K562 (cell line): Measurements from ENCODE around the gene MYMX. TPM values are rescaled to one million over a fixed set of nuclear protein-coding genes. Genes with fewer than 3 reads are reported as not detected.

Source experiments
- CHAMP1 ChIP-seq: fragments of 450-650 bp; IDR thresholded peaks from 2 replicates; pipeline ENCODE4 v1.6.1; 2016; ENCODE audit warnings: mild to moderate bottlenecking
- CHD4 ChIP-seq: fragments of 200-600 bp; sonication (generic); IDR thresholded peaks from 3 replicates; pipeline ENCODE4 v1.6.1; 2012; ENCODE audit warnings: low read depth, mild to moderate bottlenecking, mixed read lengths, low read length, inconsistent platforms; ENCODE audit not compliant: insufficient read depth, insufficient replicate concordance, poor library complexity, severe bottlenecking
- COPS2 ChIP-seq: fragments of 450-650 bp; conservative IDR thresholded peaks from 2 replicates; pipeline ENCODE4 v1.6.1; 2016; ENCODE audit warnings: mild to moderate bottlenecking, moderate library complexity
- GABPB1 ChIP-seq: sonication (generic); formaldehyde crosslinking; IDR thresholded peaks from 2 replicates; pipeline ENCODE4 v1.8.0; 2022; ENCODE audit warnings: mild to moderate bottlenecking, missing genetic modification reagents
- HDAC6 ChIP-seq: IDR thresholded peaks from 2 replicates; pipeline ENCODE4 v1.6.1; 2012; ENCODE audit warnings: low read depth, mild to moderate bottlenecking, control low read depth, inconsistent platforms, low read length, moderate library complexity
- HDAC8 ChIP-seq: fragments of 450-650 bp; IDR thresholded peaks from 2 replicates; pipeline ENCODE4 v1.6.1; 2016; ENCODE audit warnings: mild to moderate bottlenecking, missing genetic modification characterization, moderate library complexity, missing compliant biosample characterization
- HINFP ChIP-seq: fragments of 450-650 bp; conservative IDR thresholded peaks from 2 replicates; pipeline ENCODE4 v1.6.1; 2016; ENCODE audit warnings: missing genetic modification characterization, low read depth, mild to moderate bottlenecking, control low read depth, missing compliant biosample characterization
- ID3 ChIP-seq, 2 experiments: fragments of 250-450 bp in 1 of 2; fragments of 450-650 bp in 1 of 2; sonication (Bioruptor Pico) in 1 of 2; IDR thresholded peaks; 2 replicates each; pipeline versions ENCODE4 v1.6.1 to v1.8.0; 2016 to 2021; ENCODE audit warnings: mild to moderate bottlenecking in 2 of 2, moderate library complexity in 2 of 2, missing compliant biosample characterization in 1 of 2, missing genetic modification characterization in 1 of 2
- IFI16 ChIP-seq: fragments of 250-450 bp; sonication (Bioruptor Pico); IDR thresholded peaks from 2 replicates; pipeline ENCODE4 v2.1.2; 2022; ENCODE audit warnings: mild to moderate bottlenecking, inconsistent platforms
- MEF2A ChIP-seq: IDR thresholded peaks from 2 replicates; pipeline ENCODE4 v1.6.1; 2011; ENCODE audit warnings: low read depth, mild to moderate bottlenecking, low read length, moderate library complexity; ENCODE audit not compliant: control insufficient read depth
- NR1H2 ChIP-seq: sonication (generic); formaldehyde crosslinking; IDR thresholded peaks from 2 replicates; pipeline ENCODE4 v1.4.0; 2020; ENCODE audit warnings: mild to moderate bottlenecking, missing genetic modification reagents
- TBL1XR1 ChIP-seq, 2 experiments: IDR thresholded peaks; 2 replicates each; pipeline ENCODE4 v1.6.1; 2012; ENCODE audit warnings: improper control_type of control experiment in 2 of 2, low read length in 2 of 2, mild to moderate bottlenecking in 1 of 2
- UBTF ChIP-seq, 2 experiments: IDR thresholded peaks; 2 replicates each; pipeline ENCODE4 v1.6.1; 2012; ENCODE audit warnings: improper control_type of control experiment in 2 of 2, low read depth in 2 of 2, low read length in 2 of 2, borderline replicate concordance in 1 of 2
- ZHX1 ChIP-seq: fragments of 150-350 bp; conservative IDR thresholded peaks from 2 replicates; pipeline ENCODE4 v1.6.1; 2014; ENCODE audit warnings: low read length
- ZNF197 ChIP-seq: fragments of 200-800 bp; sonication (Bioruptor generic); IDR thresholded peaks from 2 replicates; pipeline ENCODE4 v1.6.1; 2016; ENCODE audit warnings: low read depth, missing genetic modification characterization, missing compliant biosample characterization
- ZNF431 ChIP-seq: sonication (generic); formaldehyde crosslinking; IDR thresholded peaks from 2 replicates; pipeline ENCODE4 v1.8.0; 2022; ENCODE audit warnings: mild to moderate bottlenecking, missing genetic modification reagents
- polyA plus RNA-seq, 8 experiments: library from polyadenylated mRNA; depleted of rRNA in 4 of 8; stranded (reverse) in 5 of 8; unstranded in 3 of 8; fragments of >200 nt; fragmentation: Nextera tagmentation in 2 of 8; fragmentation: Illumina TruSeq in 1 of 8; extraction: Ambion mirVana in 2 of 8; extraction: Trizol in 1 of 8; gene quantifications; 2 replicates each; pipeline versions ENCODE4 v1.2.1 to v1.2.3, GENCODE V29; 2011 to 2014; ENCODE audit warnings: inconsistent platforms in 1 of 8, missing spikeins in 1 of 8
- total RNA-seq, 7 experiments: library from RNA; depleted of rRNA in 6 of 7; stranded (reverse); fragments of >200 nt in 6 of 7; fragmentation: Illumina TruSeq in 2 of 7; extraction: Trizol in 2 of 7; gene quantifications; 2 replicates each; pipeline versions ENCODE4 v1.2.1 to v1.2.3, GENCODE V29; 2011 to 2021; ENCODE audit warnings: low replicate concordance in 1 of 7

Gene MYMX
- total and polyA plus RNA-seq, 9 of the 15 experiments (the other 6 are each of a cell fraction or from before 2014, with no cell fraction given) = 0.12 TPM; not detected in 8

- no peak for TF ChIP-seq CHAMP1
- TF ChIP-seq NR1H2 = no peak
- no peak for TF ChIP-seq HDAC6
- no peak for TF ChIP-seq COPS2
- no peak for TF ChIP-seq HINFP (tag)
- TF ChIP-seq ZNF197 = no peak
- no peak for TF ChIP-seq ZNF431 (CRISPR knock-in tag)
- no peak for TF ChIP-seq TBL1XR1 (IDR thresholded peaks at IDR 0.05; ENCODE audit: low read length in 2 of 2)
- TF ChIP-seq ZHX1 = no peak
- TF ChIP-seq HDAC8 (tag) = no peak
- TF ChIP-seq CHD4 = no peak
- TF ChIP-seq ID3 (CRISPR knock-in tag; IDR thresholded peaks at IDR 0.05) = no peak
- 0 out of 2 replicates have a peak, but pooled peaks have one; percentile 42 for TF ChIP-seq ID3 (tag; IDR thresholded peaks at IDR 0.05)
- peak; percentile 72 to 83; a peak in 3 of 4 replicates for TF ChIP-seq UBTF (IDR thresholded peaks at IDR 0.05; ENCODE audit: borderline replicate concordance in 1 of 2, low read depth in 2 of 2, low read length in 2 of 2)
- TF ChIP-seq GABPB1 (CRISPR knock-in tag) = peak; percentile 67
- TF ChIP-seq MEF2A = no peak
- TF ChIP-seq IFI16 (CRISPR knock-in tag) = no peak
These were observed 2.5 kb downstream of the MYMX start (continued) for GRCh38 chr6:44219053-44219814.
